NCI-H460 (cell line): ENCODE results near the gene VEGFD. TPM values are rescaled to one million over a fixed set of nuclear protein-coding genes. Genes with fewer than 3 reads are reported as not detected.
"Not testable (repeated sequence)": the region's sequence is repeated elsewhere in the genome, so short reads cannot be mapped to it uniquely, and the experiment has no call there.

Source experiments
- DNase-seq: peaks from one replicate; pipeline ENCODE4 v3.0.0-alpha.2; 2016; ENCODE audit warnings: low read depth; ENCODE audit errors: extremely low read depth
- total RNA-seq: library from RNA; depleted of rRNA; stranded (reverse); fragments of >200 nt; shearing (Covaris generic); gene quantifications from 2 replicates; pipeline ENCODE4 v1.2.3, GENCODE V29; 2014; rRNA removed

Gene VEGFD
- total RNA-seq, 1 experiment from 2014 or later, result 2.9 TPM

GRCh38 chrX:15314472-15314871 lies 69.7 kb downstream of the VEGFD start:
- DNase-seq, result no peak

- DNase-seq, result no peak
Observed at GRCh38 chrX:15311119-15311518, 73.1 kb downstream of the VEGFD start.

- no peak for DNase-seq
Observed at GRCh38 chrX:15310117-15310516, 74.1 kb downstream of the VEGFD start.

GRCh38 chrX:15305899-15306298 lies 78.3 kb downstream of the VEGFD start:
- not testable (repeated sequence) for DNase-seq

- no peak for DNase-seq
Observed at GRCh38 chrX:15301924-15302323, 82.3 kb downstream of the VEGFD start.

GRCh38 chrX:15299941-15300851 lies 84.0 kb downstream of the VEGFD start:
- peak; percentile 8 for DNase-seq

- DNase-seq, result no peak
Observed at GRCh38 chrX:15298780-15299179, 85.4 kb downstream of the VEGFD start.

GRCh38 chrX:15298201-15298600 lies 86.0 kb downstream of the VEGFD start:
- DNase-seq, result no peak

Other genes with a start within 250 kb of the VEGFD start
- gene ASB9, start 114.3 kb downstream of the VEGFD start, total RNA-seq, result 24.5 and 28.4 TPM in 2 replicates
- gene ASB11, start 68.8 kb downstream of the VEGFD start, total RNA-seq, result not detected in 2 replicates
- gene PIGA, start 48.9 kb downstream of the VEGFD start, total RNA-seq, result 19.9 and 23.9 TPM in 2 replicates
- 179 and 186 TPM in 2 replicates for gene PIR, start 108.9 kb upstream of the VEGFD start, total RNA-seq
- not detected in 2 replicates for gene BMX, start 116.4 kb upstream of the VEGFD start, total RNA-seq
- gene ACE2, start 216.5 kb upstream of the VEGFD start, total RNA-seq, result 0.12 and 0.55 TPM in 2 replicates